Nephron progenitor cell (in vitro differentiated cells): ENCODE results near the gene GRHPR.

Source experiments
- DNase-seq: peaks from one replicate; pipeline ENCODE4 v3.0.0; 2021
- H3K27ac Mint-ChIP-seq: 2 replicates; pipeline ENCODE4 v1.8.0; 2021; ENCODE audit warnings: mild to moderate bottlenecking, moderate library complexity, mixed read lengths
- H3K27me3 Mint-ChIP-seq: 2 replicates; pipeline ENCODE4 v1.8.0; 2021; ENCODE audit warnings: mild to moderate bottlenecking, low read depth, mixed read lengths; ENCODE audit not compliant: poor library complexity
- H3K36me3 Mint-ChIP-seq: 2 replicates; pipeline ENCODE4 v1.8.0; 2021; ENCODE audit warnings: low read depth, mixed read lengths
- H3K4me1 Mint-ChIP-seq: 2 replicates; pipeline ENCODE4 v1.8.0; 2021; ENCODE audit warnings: mixed read lengths
- H3K4me3 Mint-ChIP-seq: 2 replicates; pipeline ENCODE4 v1.8.0; 2021; ENCODE audit warnings: mild to moderate bottlenecking, moderate library complexity, mixed read lengths
- H3K9me3 Mint-ChIP-seq: 2 replicates; pipeline ENCODE4 v1.8.0; 2021; ENCODE audit warnings: mild to moderate bottlenecking, moderate library complexity, mixed read lengths
- TF ChIP-seq, protein P1 (sequence below): fragments of 200-600 bp; sonication (generic); IDR thresholded peaks from 2 replicates; pipeline ENCODE4 v1.5.0; 2021; ENCODE audit warnings: antibody characterized with exemption

GRHPR gene

DNA sequence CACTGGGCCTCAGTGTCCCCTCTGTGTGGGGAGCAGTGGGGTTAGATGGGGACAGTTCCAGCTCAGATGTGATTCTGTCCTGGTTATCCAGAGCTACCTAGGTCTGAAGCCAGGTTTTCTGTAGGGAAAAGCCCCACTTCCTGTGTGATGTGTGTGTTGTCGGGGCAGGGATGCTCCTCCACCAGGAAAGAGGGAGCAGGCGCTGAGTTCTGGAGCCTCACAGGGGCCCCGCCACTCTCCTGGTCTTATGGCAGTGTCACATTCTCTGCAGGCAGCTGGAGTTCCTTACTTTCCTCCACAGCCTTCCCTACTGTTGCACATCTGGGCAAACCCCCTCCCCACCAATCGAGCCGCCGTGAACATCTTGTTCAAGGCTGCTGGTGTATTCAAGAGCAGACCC, 39.1 kb upstream of the GRHPR start:
- H3K4me1 Mint-ChIP-seq, result no peaks in the 10 kb centered on the region
- no peaks in the 10 kb centered on the region for H3K9me3 Mint-ChIP-seq
- TF ChIP-seq, protein P1, sequence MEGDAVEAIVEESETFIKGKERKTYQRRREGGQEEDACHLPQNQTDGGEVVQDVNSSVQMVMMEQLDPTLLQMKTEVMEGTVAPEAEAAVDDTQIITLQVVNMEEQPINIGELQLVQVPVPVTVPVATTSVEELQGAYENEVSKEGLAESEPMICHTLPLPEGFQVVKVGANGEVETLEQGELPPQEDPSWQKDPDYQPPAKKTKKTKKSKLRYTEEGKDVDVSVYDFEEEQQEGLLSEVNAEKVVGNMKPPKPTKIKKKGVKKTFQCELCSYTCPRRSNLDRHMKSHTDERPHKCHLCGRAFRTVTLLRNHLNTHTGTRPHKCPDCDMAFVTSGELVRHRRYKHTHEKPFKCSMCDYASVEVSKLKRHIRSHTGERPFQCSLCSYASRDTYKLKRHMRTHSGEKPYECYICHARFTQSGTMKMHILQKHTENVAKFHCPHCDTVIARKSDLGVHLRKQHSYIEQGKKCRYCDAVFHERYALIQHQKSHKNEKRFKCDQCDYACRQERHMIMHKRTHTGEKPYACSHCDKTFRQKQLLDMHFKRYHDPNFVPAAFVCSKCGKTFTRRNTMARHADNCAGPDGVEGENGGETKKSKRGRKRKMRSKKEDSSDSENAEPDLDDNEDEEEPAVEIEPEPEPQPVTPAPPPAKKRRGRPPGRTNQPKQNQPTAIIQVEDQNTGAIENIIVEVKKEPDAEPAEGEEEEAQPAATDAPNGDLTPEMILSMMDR, result no peak
- no peak overlapping the region for H3K4me3 Mint-ChIP-seq
- no peak for DNase-seq
- H3K27ac Mint-ChIP-seq, result no peak overlapping the region
- no peaks in the 10 kb centered on the region for H3K36me3 Mint-ChIP-seq
- H3K27me3 Mint-ChIP-seq, result peaks cover 6% of the 10 kb centered on the region

DNA sequence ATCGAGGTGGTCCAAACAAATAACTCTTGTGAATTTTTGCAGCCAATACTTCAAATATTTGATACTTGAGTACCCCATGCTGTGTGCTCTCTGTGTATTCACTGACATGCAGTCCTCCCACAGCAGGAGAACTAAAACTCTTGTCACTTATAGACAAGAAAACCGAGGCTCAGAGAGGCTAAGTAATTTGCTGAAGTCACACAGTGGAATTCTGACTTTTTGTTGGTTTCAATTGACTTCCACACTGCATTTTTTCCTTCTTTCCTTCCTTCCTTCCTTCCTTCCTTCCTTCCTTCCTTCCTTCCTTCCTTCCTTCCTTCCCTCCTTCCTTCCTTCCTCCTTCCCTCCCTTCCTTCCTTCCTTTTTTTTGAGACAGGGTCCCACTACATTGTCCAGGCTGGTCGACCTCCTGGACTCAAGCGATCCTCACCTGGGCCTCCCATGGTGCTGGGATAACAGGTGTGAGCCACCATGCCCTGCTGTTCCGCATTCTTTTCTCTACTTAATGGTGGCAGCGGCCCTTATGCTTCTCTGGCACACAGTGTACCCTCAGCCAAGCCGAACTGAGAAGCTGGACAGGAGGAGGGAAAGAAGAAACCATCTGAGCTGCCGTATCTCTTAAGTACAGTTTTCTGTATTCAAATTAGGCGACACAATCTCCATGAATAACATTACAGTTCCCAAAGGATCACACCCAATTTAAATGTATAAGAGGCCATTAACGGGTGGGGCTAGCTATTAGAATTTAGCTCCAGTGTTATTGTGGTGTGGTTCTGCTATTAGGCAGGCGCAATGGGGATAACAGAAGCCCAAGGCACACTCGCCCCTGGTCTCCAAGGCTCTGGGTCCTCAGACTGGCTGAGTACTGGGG, 38.4 kb upstream of the GRHPR start:
- no peaks in the 10 kb centered on the region for H3K4me1 Mint-ChIP-seq
- peaks cover 8% of the 10 kb centered on the region for H3K27me3 Mint-ChIP-seq
- H3K27ac Mint-ChIP-seq, result no peak overlapping the region
- no peaks in the 10 kb centered on the region for H3K9me3 Mint-ChIP-seq
- TF ChIP-seq, protein P1, result no peak
- H3K36me3 Mint-ChIP-seq, result no peaks in the 10 kb centered on the region
- no peak for DNase-seq
- no peak overlapping the region for H3K4me3 Mint-ChIP-seq

DNA sequence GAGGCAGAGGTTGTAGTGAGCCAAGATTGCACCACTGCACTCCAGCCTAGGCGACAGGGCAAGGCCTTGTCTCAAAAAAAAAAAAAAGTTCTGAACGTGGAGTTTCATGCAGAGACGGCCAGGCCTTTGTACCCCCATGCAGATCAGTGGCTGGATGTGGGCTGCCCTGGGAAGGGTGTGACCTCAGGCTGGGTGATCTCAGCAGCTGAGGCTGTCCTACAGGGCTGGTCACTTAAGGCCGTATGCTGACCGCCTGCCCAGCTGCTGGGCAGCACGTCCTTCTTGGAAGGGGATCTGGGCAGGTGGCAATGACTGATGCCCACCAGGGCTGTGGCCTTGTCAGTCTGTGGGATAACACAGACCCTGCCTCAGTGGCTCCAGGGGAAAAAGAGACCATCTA, 37.2 kb upstream of the GRHPR start:
- DNase-seq, result no peak
- no peaks in the 10 kb centered on the region for H3K36me3 Mint-ChIP-seq
- H3K27ac Mint-ChIP-seq, result no peak overlapping the region
- no peaks in the 10 kb centered on the region for H3K4me1 Mint-ChIP-seq
- no peaks in the 10 kb centered on the region for H3K9me3 Mint-ChIP-seq
- no peak overlapping the region for H3K4me3 Mint-ChIP-seq
- peaks cover 8% of the 10 kb centered on the region for H3K27me3 Mint-ChIP-seq
- TF ChIP-seq, protein P1, result no peak

DNA sequence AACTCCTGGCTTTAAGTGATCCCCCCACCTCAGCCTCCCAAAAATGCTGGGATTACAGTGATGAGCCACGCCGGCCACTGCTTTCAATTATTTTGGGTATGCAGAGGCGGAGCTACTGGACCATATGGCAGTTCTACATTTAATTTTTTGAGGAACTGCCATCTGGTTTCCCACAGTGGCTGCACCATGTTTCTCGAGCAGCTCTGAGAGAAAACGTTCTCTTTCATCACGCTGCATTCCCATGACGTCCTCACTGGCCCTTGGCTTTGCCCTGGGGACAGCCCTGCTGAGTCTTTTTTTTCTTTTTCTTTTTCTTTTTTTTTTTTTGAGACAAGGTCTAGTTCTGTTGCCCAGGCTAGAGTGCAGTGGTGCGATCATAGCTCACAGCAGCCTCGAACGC, 35.5 kb upstream of the GRHPR start:
- Mint-ChIP-seq H3K9me3 (no peaks in the 10 kb centered on the region), H3K27ac (no peak overlapping the region), H3K4me1 (no peaks in the 10 kb centered on the region), H3K36me3 (no peaks in the 10 kb centered on the region), H3K4me3 (no peak overlapping the region), H3K27me3 (peaks cover 8% of the 10 kb centered on the region)
- TF ChIP-seq, protein P1, result no peak
- DNase-seq, result no peak

DNA sequence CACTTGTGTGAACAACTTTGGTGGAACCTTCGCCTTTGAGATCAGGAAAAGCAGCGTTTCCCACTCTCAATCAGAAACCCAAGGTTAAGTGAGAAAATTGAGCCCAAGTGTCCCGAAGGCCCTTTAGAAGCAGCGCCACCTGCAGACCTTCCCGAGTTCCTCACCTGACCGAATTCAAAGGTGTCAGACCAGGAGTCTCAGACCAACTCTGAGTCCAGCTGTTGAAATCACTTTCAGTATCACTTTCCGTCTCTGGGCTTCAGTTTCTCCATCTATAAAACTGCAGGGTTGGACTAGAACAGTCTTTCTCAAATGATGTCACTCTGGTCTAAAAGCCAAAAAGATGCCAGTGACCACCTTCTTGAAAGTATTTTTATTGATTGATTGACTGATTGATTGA, 31.7 kb upstream of the GRHPR start:
- Mint-ChIP-seq H3K4me3 (no peak overlapping the region), H3K4me1 (no peaks in the 10 kb centered on the region), H3K27ac (no peak overlapping the region), H3K36me3 (no peaks in the 10 kb centered on the region), H3K9me3 (no peaks in the 10 kb centered on the region), H3K27me3 (peaks cover 15% of the 10 kb centered on the region)
- DNase-seq, result peak; percentile 30
- TF ChIP-seq, protein P1, result peak; percentile 32

DNA sequence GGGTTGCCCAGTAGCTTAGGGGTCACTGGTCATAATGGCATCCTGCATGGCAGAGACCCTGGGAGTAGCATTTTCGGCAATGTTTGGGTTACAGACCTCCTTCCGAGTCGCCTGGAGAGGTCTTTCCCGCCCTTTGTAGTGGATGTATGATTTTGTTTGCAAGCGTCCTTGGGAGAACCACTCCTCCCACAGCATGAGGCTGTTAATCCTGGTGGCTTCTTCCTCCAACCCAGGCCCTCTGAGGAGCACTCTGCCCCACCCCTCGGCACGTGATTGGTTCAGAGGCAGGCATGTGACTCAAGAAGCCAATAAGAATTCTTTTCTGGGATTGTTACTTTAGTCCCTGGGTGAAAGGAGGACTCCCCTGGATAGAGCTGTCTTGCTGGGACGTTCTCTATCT, 30.2 kb upstream of the GRHPR start:
- Mint-ChIP-seq H3K36me3 (no peaks in the 10 kb centered on the region), H3K27me3 (peaks cover 19% of the 10 kb centered on the region), H3K4me1 (no peaks in the 10 kb centered on the region), H3K27ac (no peak overlapping the region), H3K9me3 (no peaks in the 10 kb centered on the region), H3K4me3 (no peak overlapping the region)
- TF ChIP-seq, protein P1, result no peak
- no peak for DNase-seq
